HEK293 (cell line): ENCODE measurements around the gene CIZ1.
A peak's percentile ranks its signal among the peaks of the same experiment; 100 is the strongest.

ENCODE experiments used
- EGR2 ChIP-seq: fragments of 450-650 bp; formaldehyde crosslinking; IDR thresholded peaks from 2 replicates; pipeline ENCODE4 v1.5.1; 2016; ENCODE audit warnings: low read depth, missing biosample characterization, missing genetic modification characterization
- GLI2 ChIP-seq: fragments of 450-650 bp; formaldehyde crosslinking; IDR thresholded peaks from 2 replicates; pipeline ENCODE4; 2017; ENCODE audit warnings: missing biosample characterization, missing genetic modification characterization, low read depth, borderline replicate concordance
- KLF9 ChIP-seq: fragments of 450-650 bp; formaldehyde crosslinking; IDR thresholded peaks from 2 replicates; pipeline ENCODE4 v1.5.1; 2016; ENCODE audit warnings: missing biosample characterization, missing genetic modification characterization, low read depth
- ZFP69B ChIP-seq: fragments of 450-650 bp; formaldehyde crosslinking; IDR thresholded peaks from 2 replicates; pipeline ENCODE4 v1.5.1; 2016; ENCODE audit warnings: missing biosample characterization, missing genetic modification characterization
- ZNF335 ChIP-seq: fragments of 450-650 bp; formaldehyde crosslinking; conservative IDR thresholded peaks from 2 replicates; pipeline ENCODE4 v1.5.1; 2016; ENCODE audit warnings: missing biosample characterization, missing genetic modification characterization
- ZNF366 ChIP-seq: fragments of 450-650 bp; formaldehyde crosslinking; conservative IDR thresholded peaks from 2 replicates; pipeline ENCODE4 v1.5.1; 2016; ENCODE audit warnings: missing biosample characterization, missing genetic modification characterization
- ZNF394 ChIP-seq: fragments of 450-650 bp; formaldehyde crosslinking; IDR thresholded peaks from 2 replicates; pipeline ENCODE4 v1.5.1; 2016; ENCODE audit warnings: missing biosample characterization, missing genetic modification characterization, mild to moderate bottlenecking, moderate library complexity, borderline replicate concordance
- ZNF416 ChIP-seq: fragments of 450-650 bp; formaldehyde crosslinking; IDR thresholded peaks from 2 replicates; pipeline ENCODE4 v1.5.1; 2016; ENCODE audit warnings: missing biosample characterization, missing genetic modification characterization
- ZNF701 ChIP-seq: fragments of 450-650 bp; formaldehyde crosslinking; IDR thresholded peaks from 2 replicates; pipeline ENCODE4 v1.5.1; 2016; ENCODE audit warnings: missing biosample characterization, missing genetic modification characterization
- ZNF707 ChIP-seq: fragments of 450-650 bp; formaldehyde crosslinking; IDR thresholded peaks from 2 replicates; pipeline ENCODE4 v1.5.1; 2016; ENCODE audit warnings: missing biosample characterization, missing genetic modification characterization
- TF ChIP-seq, protein P1 (sequence below): fragments of 450-650 bp; formaldehyde crosslinking; IDR thresholded peaks from 2 replicates; pipeline ENCODE4 v1.5.1; 2017; ENCODE audit warnings: missing biosample characterization, missing genetic modification characterization
- TF ChIP-seq, protein P2 (sequence below): fragments of 450-650 bp; formaldehyde crosslinking; IDR thresholded peaks from 2 replicates; pipeline ENCODE4 v1.5.1; 2016; ENCODE audit warnings: missing biosample characterization, missing genetic modification characterization
- TF ChIP-seq, protein P3 (sequence below): fragments of 450-650 bp; formaldehyde crosslinking; IDR thresholded peaks from 2 replicates; pipeline ENCODE4 v1.5.1; 2016; ENCODE audit warnings: missing biosample characterization, missing genetic modification characterization, borderline replicate concordance
- TF ChIP-seq, protein P4 (sequence below): fragments of 450-650 bp; formaldehyde crosslinking; IDR thresholded peaks from 2 replicates; pipeline ENCODE4 v1.5.1; 2016; ENCODE audit warnings: missing biosample characterization, missing genetic modification characterization
- TF ChIP-seq, protein P5 (sequence below): fragments of 450-650 bp; formaldehyde crosslinking; IDR thresholded peaks from 2 replicates; pipeline ENCODE4 v1.5.1; 2017; ENCODE audit warnings: missing biosample characterization, missing genetic modification characterization
- TF ChIP-seq, protein P6 (sequence below): fragments of 450-650 bp; formaldehyde crosslinking; IDR thresholded peaks from 2 replicates; pipeline ENCODE4 v1.5.1; 2016; ENCODE audit warnings: missing biosample characterization, missing genetic modification characterization
- TF ChIP-seq, protein P7 (sequence below): fragments of 450-650 bp; formaldehyde crosslinking; IDR thresholded peaks from 2 replicates; pipeline ENCODE4 v1.5.1; 2016; ENCODE audit warnings: missing biosample characterization, missing genetic modification characterization

Gene CIZ1

GRCh38 chr9:128203707-128204551 is 12.6 kb upstream of the CIZ1 start (continued):
- TF ChIP-seq ZFP69B (tag by site-specific recombination) (no peak), GLI2 (tag by site-specific recombination) (no peak), ZNF707 (tag by site-specific recombination) (no peak), ZNF335 (peak; percentile 89), KLF9 (tag by site-specific recombination) (peak; percentile 33; the same call in 1 of the 2 replicates), ZNF416 (tag by site-specific recombination) (no peak), EGR2 (tag by site-specific recombination) (peak; percentile 45; the same call in 1 of the 2 replicates), ZNF701 (tag by site-specific recombination) (no peak), ZNF366 (tag by site-specific recombination) (peak; percentile 93), ZNF394 (tag by site-specific recombination) (peak; percentile 32; the same call in 1 of the 2 replicates)
- TF ChIP-seq, protein P1, sequence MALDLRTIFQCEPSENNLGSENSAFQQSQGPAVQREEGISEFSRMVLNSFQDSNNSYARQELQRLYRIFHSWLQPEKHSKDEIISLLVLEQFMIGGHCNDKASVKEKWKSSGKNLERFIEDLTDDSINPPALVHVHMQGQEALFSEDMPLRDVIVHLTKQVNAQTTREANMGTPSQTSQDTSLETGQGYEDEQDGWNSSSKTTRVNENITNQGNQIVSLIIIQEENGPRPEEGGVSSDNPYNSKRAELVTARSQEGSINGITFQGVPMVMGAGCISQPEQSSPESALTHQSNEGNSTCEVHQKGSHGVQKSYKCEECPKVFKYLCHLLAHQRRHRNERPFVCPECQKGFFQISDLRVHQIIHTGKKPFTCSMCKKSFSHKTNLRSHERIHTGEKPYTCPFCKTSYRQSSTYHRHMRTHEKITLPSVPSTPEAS, result 0 out of 2 replicates have a peak, but pooled peaks have one; percentile 7
- TF ChIP-seq, protein P2, sequence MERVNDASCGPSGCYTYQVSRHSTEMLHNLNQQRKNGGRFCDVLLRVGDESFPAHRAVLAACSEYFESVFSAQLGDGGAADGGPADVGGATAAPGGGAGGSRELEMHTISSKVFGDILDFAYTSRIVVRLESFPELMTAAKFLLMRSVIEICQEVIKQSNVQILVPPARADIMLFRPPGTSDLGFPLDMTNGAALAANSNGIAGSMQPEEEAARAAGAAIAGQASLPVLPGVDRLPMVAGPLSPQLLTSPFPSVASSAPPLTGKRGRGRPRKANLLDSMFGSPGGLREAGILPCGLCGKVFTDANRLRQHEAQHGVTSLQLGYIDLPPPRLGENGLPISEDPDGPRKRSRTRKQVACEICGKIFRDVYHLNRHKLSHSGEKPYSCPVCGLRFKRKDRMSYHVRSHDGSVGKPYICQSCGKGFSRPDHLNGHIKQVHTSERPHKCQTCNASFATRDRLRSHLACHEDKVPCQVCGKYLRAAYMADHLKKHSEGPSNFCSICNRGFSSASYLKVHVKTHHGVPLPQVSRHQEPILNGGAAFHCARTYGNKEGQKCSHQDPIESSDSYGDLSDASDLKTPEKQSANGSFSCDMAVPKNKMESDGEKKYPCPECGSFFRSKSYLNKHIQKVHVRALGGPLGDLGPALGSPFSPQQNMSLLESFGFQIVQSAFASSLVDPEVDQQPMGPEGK (tag by site-specific recombination), result peak; percentile 94
- TF ChIP-seq, protein P3, sequence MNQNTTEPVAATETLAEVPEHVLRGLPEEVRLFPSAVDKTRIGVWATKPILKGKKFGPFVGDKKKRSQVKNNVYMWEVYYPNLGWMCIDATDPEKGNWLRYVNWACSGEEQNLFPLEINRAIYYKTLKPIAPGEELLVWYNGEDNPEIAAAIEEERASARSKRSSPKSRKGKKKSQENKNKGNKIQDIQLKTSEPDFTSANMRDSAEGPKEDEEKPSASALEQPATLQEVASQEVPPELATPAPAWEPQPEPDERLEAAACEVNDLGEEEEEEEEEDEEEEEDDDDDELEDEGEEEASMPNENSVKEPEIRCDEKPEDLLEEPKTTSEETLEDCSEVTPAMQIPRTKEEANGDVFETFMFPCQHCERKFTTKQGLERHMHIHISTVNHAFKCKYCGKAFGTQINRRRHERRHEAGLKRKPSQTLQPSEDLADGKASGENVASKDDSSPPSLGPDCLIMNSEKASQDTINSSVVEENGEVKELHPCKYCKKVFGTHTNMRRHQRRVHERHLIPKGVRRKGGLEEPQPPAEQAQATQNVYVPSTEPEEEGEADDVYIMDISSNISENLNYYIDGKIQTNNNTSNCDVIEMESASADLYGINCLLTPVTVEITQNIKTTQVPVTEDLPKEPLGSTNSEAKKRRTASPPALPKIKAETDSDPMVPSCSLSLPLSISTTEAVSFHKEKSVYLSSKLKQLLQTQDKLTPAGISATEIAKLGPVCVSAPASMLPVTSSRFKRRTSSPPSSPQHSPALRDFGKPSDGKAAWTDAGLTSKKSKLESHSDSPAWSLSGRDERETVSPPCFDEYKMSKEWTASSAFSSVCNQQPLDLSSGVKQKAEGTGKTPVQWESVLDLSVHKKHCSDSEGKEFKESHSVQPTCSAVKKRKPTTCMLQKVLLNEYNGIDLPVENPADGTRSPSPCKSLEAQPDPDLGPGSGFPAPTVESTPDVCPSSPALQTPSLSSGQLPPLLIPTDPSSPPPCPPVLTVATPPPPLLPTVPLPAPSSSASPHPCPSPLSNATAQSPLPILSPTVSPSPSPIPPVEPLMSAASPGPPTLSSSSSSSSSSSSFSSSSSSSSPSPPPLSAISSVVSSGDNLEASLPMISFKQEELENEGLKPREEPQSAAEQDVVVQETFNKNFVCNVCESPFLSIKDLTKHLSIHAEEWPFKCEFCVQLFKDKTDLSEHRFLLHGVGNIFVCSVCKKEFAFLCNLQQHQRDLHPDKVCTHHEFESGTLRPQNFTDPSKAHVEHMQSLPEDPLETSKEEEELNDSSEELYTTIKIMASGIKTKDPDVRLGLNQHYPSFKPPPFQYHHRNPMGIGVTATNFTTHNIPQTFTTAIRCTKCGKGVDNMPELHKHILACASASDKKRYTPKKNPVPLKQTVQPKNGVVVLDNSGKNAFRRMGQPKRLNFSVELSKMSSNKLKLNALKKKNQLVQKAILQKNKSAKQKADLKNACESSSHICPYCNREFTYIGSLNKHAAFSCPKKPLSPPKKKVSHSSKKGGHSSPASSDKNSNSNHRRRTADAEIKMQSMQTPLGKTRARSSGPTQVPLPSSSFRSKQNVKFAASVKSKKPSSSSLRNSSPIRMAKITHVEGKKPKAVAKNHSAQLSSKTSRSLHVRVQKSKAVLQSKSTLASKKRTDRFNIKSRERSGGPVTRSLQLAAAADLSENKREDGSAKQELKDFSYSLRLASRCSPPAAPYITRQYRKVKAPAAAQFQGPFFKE (tag by site-specific recombination), result no peak
- TF ChIP-seq, protein P4, sequence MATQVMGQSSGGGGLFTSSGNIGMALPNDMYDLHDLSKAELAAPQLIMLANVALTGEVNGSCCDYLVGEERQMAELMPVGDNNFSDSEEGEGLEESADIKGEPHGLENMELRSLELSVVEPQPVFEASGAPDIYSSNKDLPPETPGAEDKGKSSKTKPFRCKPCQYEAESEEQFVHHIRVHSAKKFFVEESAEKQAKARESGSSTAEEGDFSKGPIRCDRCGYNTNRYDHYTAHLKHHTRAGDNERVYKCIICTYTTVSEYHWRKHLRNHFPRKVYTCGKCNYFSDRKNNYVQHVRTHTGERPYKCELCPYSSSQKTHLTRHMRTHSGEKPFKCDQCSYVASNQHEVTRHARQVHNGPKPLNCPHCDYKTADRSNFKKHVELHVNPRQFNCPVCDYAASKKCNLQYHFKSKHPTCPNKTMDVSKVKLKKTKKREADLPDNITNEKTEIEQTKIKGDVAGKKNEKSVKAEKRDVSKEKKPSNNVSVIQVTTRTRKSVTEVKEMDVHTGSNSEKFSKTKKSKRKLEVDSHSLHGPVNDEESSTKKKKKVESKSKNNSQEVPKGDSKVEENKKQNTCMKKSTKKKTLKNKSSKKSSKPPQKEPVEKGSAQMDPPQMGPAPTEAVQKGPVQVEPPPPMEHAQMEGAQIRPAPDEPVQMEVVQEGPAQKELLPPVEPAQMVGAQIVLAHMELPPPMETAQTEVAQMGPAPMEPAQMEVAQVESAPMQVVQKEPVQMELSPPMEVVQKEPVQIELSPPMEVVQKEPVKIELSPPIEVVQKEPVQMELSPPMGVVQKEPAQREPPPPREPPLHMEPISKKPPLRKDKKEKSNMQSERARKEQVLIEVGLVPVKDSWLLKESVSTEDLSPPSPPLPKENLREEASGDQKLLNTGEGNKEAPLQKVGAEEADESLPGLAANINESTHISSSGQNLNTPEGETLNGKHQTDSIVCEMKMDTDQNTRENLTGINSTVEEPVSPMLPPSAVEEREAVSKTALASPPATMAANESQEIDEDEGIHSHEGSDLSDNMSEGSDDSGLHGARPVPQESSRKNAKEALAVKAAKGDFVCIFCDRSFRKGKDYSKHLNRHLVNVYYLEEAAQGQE (tag by site-specific recombination), result no peak
- TF ChIP-seq, protein P5, sequence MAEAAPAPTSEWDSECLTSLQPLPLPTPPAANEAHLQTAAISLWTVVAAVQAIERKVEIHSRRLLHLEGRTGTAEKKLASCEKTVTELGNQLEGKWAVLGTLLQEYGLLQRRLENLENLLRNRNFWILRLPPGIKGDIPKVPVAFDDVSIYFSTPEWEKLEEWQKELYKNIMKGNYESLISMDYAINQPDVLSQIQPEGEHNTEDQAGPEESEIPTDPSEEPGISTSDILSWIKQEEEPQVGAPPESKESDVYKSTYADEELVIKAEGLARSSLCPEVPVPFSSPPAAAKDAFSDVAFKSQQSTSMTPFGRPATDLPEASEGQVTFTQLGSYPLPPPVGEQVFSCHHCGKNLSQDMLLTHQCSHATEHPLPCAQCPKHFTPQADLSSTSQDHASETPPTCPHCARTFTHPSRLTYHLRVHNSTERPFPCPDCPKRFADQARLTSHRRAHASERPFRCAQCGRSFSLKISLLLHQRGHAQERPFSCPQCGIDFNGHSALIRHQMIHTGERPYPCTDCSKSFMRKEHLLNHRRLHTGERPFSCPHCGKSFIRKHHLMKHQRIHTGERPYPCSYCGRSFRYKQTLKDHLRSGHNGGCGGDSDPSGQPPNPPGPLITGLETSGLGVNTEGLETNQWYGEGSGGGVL (tag by site-specific recombination), result peak; percentile 98
- TF ChIP-seq, protein P6, sequence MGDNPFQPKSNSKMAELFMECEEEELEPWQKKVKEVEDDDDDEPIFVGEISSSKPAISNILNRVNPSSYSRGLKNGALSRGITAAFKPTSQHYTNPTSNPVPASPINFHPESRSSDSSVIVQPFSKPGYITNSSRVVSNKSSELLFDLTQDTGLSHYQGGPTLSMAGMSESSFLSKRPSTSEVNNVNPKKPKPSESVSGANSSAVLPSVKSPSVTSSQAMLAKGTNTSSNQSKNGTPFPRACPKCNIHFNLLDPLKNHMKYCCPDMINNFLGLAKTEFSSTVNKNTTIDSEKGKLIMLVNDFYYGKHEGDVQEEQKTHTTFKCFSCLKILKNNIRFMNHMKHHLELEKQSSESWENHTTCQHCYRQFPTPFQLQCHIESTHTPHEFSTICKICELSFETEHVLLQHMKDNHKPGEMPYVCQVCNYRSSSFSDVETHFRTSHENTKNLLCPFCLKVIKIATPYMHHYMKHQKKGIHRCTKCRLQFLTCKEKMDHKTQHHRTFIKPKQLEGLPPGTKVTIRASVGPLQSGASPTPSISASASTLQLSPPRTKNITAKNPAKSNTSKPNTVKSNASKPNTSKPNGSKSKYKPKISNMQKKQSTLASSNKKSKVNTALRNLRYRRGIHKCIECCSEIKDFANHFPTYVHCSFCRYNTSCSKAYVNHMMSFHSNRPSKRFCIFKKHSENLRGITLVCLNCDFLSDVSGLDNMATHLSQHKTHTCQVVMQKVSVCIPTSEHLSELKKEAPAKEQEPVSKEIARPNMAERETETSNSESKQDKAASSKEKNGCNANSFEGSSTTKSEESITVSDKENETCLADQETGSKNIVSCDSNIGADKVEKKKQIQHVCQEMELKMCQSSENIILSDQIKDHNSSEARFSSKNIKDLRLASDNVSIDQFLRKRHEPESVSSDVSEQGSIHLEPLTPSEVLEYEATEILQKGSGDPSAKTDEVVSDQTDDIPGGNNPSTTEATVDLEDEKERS (tag by site-specific recombination), result no peak
- TF ChIP-seq, protein P7, sequence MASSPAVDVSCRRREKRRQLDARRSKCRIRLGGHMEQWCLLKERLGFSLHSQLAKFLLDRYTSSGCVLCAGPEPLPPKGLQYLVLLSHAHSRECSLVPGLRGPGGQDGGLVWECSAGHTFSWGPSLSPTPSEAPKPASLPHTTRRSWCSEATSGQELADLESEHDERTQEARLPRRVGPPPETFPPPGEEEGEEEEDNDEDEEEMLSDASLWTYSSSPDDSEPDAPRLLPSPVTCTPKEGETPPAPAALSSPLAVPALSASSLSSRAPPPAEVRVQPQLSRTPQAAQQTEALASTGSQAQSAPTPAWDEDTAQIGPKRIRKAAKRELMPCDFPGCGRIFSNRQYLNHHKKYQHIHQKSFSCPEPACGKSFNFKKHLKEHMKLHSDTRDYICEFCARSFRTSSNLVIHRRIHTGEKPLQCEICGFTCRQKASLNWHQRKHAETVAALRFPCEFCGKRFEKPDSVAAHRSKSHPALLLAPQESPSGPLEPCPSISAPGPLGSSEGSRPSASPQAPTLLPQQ (tag by site-specific recombination), result peak; percentile 22; the same call in 1 of the 2 replicates
